SK-N-SH (cell line): Measurements from ENCODE around the gene PRR15L. TPM values are rescaled to one million over a fixed set of nuclear protein-coding genes. Genes with fewer than 3 reads are reported as not detected.

Experiments used
- CTCF ChIA-PET: fragments of 300-600, 350-600 bp; formaldehyde crosslinking; extraction: SDS; loops from one replicate; lab custom pipeline; 2021; lab: Yijun Ruan, JAX
- POLR2A ChIA-PET: fragments of 350-600 bp; sonication (Branson Sonifier 250); formaldehyde crosslinking; extraction: SDS; loops from one replicate; lab custom pipeline; 2020; ENCODE audit warnings: antibody characterized with exemption, inconsistent platforms; lab: Yijun Ruan, JAX
- DNase-seq: peaks from one replicate; pipeline ENCODE4 v3.0.0; 2012
- H2AFZ ChIP-seq: fragments of 200-600 bp; sonication (generic); 2 replicates; pipeline ENCODE4 v1.8.1; 2016; ENCODE audit warnings: antibody characterized with exemption, mild to moderate bottlenecking, low read depth
- H3F3A ChIP-seq: fragments of 200-600 bp; sonication (generic); replicated peaks from 2 replicates; pipeline ENCODE3; 2016; ENCODE audit warnings: antibody characterized with exemption, mild to moderate bottlenecking; ENCODE audit not compliant: insufficient read depth
- H3K27ac ChIP-seq, 2 experiments: fragments of 200-500 bp in 1 of 2; fragments of 200-600 bp in 1 of 2; sonication (Bioruptor generic) in 1 of 2; sonication (generic), shearing (Covaris generic) in 1 of 2; 2 replicates each; pipeline versions ENCODE4 v1.5.1 to v1.6.1; 2014 to 2016; ENCODE audit warnings: low read depth in 2 of 2, inconsistent platforms in 1 of 2, low read length in 1 of 2, mild to moderate bottlenecking in 1 of 2, mixed read lengths in 1 of 2
- H3K27me3 ChIP-seq: fragments of 200-600 bp; sonication (generic), shearing (Covaris generic); 2 replicates; pipeline ENCODE4 v1.6.1; 2016; ENCODE audit warnings: mixed run types; ENCODE audit not compliant: insufficient read depth
- H3K36me3 ChIP-seq, 2 experiments: fragments of 200-500 bp in 1 of 2; fragments of 200-600 bp in 1 of 2; sonication (Bioruptor generic) in 1 of 2; sonication (generic) in 1 of 2; replicated peaks in 1 of 2; 2 replicates each; pipeline versions ENCODE3 to v1.5.1; 2014 to 2016; ENCODE audit warnings: low read length in 1 of 2, mild to moderate bottlenecking in 1 of 2; ENCODE audit not compliant: insufficient read depth in 2 of 2, control insufficient read depth in 1 of 2
- H3K4me1 ChIP-seq, 2 experiments: fragments of 200-500 bp in 1 of 2; fragments of 200-600 bp in 1 of 2; sonication (Bioruptor generic) in 1 of 2; sonication (generic), shearing (Covaris generic) in 1 of 2; 2 replicates each; pipeline versions ENCODE4 v1.5.1 to v1.6.1; 2014 to 2016; ENCODE audit warnings: low read depth in 1 of 2, low read length in 1 of 2, mixed run types in 1 of 2; ENCODE audit not compliant: insufficient read depth in 2 of 2, control insufficient read depth in 1 of 2
- H3K4me2 ChIP-seq: fragments of 200-600 bp; sonication (generic), shearing (Covaris generic); 2 replicates; pipeline ENCODE4 v1.6.1; 2017; ENCODE audit warnings: mixed run types
- H3K4me3 ChIP-seq, 2 experiments: fragments of 200-500 bp in 1 of 2; fragments of 200-600 bp in 1 of 2; sonication (Bioruptor generic) in 1 of 2; sonication (generic), shearing (Covaris generic) in 1 of 2; 2 replicates each; pipeline versions ENCODE4 v1.5.1 to v1.8.1; 2014 to 2016; ENCODE audit warnings: low read depth in 2 of 2, inconsistent platforms in 1 of 2, low read length in 1 of 2, mild to moderate bottlenecking in 1 of 2, mixed read lengths in 1 of 2, moderate library complexity in 1 of 2
- H3K79me2 ChIP-seq: fragments of 200-600 bp; sonication (generic); 2 replicates; pipeline ENCODE4 v1.8.1; 2017; ENCODE audit warnings: mild to moderate bottlenecking; ENCODE audit not compliant: insufficient read depth
- H3K9ac ChIP-seq: fragments of 200-600 bp; sonication (generic); 2 replicates; pipeline ENCODE4 v1.6.1; 2017; ENCODE audit warnings: mixed run types
- H3K9me2 ChIP-seq: fragments of 200-600 bp; sonication (generic); 2 replicates; pipeline ENCODE4 v1.6.1; 2017; ENCODE audit warnings: mixed run types
- H3K9me3 ChIP-seq: fragments of 200-600 bp; sonication (generic); 2 replicates; pipeline ENCODE4 v1.6.1; 2017; ENCODE audit warnings: mixed run types, mild to moderate bottlenecking, moderate library complexity
- H4K20me1 ChIP-seq: fragments of 200-600 bp; sonication (generic); 2 replicates; pipeline ENCODE4 v1.6.1; 2017; ENCODE audit warnings: mild to moderate bottlenecking, mixed run types; ENCODE audit not compliant: insufficient read depth
- CHD2 ChIP-seq: fragments of 150-350 bp; IDR thresholded peaks from 2 replicates; pipeline ENCODE4 v1.6.1; 2018; ENCODE audit warnings: low read length; ENCODE audit not compliant: partially characterized antibody
- FOSL2 ChIP-seq: IDR thresholded peaks from 2 replicates; pipeline ENCODE4 v1.4.0; 2012; ENCODE audit warnings: low read depth, mild to moderate bottlenecking, moderate library complexity, borderline replicate concordance
- GABPA ChIP-seq: IDR thresholded peaks from 2 replicates; pipeline ENCODE4 v1.4.0; 2012; ENCODE audit warnings: low read depth, mild to moderate bottlenecking
- IRF3 ChIP-seq: fragments of 150-350 bp; IDR thresholded peaks from 2 replicates; pipeline ENCODE4 v1.6.1; 2016; ENCODE audit warnings: mild to moderate bottlenecking, low read depth, low read length
- MAX ChIP-seq: IDR thresholded peaks from 2 replicates; pipeline ENCODE4 v1.4.0; 2012; ENCODE audit warnings: low read depth
- MEF2A ChIP-seq: IDR thresholded peaks from 2 replicates; pipeline ENCODE4 v1.4.0; 2012; ENCODE audit warnings: low read depth, borderline replicate concordance
- RCOR1 ChIP-seq: fragments of 150-350 bp; IDR thresholded peaks from 2 replicates; pipeline ENCODE4 v1.6.1; 2017; ENCODE audit warnings: antibody characterized with exemption, low read length
- SIN3A ChIP-seq: IDR thresholded peaks from 2 replicates; pipeline ENCODE4 v1.6.1; 2012; ENCODE audit warnings: low read depth, mild to moderate bottlenecking, low read length, moderate library complexity, borderline replicate concordance
- SMC3 ChIP-seq: IDR thresholded peaks from 2 replicates; pipeline ENCODE4 v1.6.1; 2012; ENCODE audit warnings: low read depth, low read length, improper control_type of control experiment
- TEAD4 ChIP-seq: IDR thresholded peaks from 2 replicates; pipeline ENCODE4 v1.4.0; 2012; ENCODE audit warnings: mild to moderate bottlenecking, borderline replicate concordance; ENCODE audit not compliant: insufficient read depth
- YY1 ChIP-seq: IDR thresholded peaks from 2 replicates; pipeline ENCODE4 v1.4.0; 2012; ENCODE audit warnings: low read depth, mild to moderate bottlenecking
- ZBTB33 ChIP-seq: IDR thresholded peaks from 2 replicates; pipeline ENCODE4 v1.4.0; 2012; ENCODE audit warnings: low read depth, borderline replicate concordance
- WGBS: methylation state at CpG from one replicate; pipeline ENCODE4 v1.1.6; 2017; ENCODE audit warnings: low lambda C conversion rate; 5-methylcytosine and 5-hydroxymethylcytosine counted together
- polyA plus RNA-seq, 3 experiments: library from polyadenylated mRNA; depleted of rRNA; stranded (reverse); fragments of >200 nt; gene quantifications; 2 replicates each; pipeline ENCODE4 v1.2.3, GENCODE V29; 2012

Gene PRR15L
- polyA plus RNA-seq, 1 of the 3 experiments (the other 2 are of a cell fraction), result not detected

GRCh38 chr17:47945080-47945479, 12.6 kb downstream of the PRR15L start:
- 95% methylated on average over 8 of the region's 8 CpGs for WGBS
- CTCF ChIA-PET, result interaction anchor here (1.3 to 41.6 kb wide), 6 partner anchors 7 to 103 kb away, joined by 4 to 1216 read pairs (median 291); partner anchors contain the start of genes CDK5RAP3, PNPO, PRR15L and SCRN2
- no peak for DNase-seq

GRCh38 chr17:47942568-47942967, 15.1 kb downstream of the PRR15L start:
- no peaks in the 10 kb centered on the region for H3K27me3 ChIP-seq
- H3K4me3 ChIP-seq, result peak overlapping the region; percentile 76 to 78
- no peak overlapping the region for H2AFZ ChIP-seq
- H3K9ac ChIP-seq, result peak overlapping the region; percentile 69; the same call in 1 of the 2 replicates
- no peaks in the 10 kb centered on the region for H4K20me1 ChIP-seq
- ChIA-PET CTCF (interaction anchor here (1.0 to 41.6 kb wide), 10 partner anchors 4 to 101 kb away, joined by 3 to 1216 read pairs (median 18); partner anchors contain the start of genes CDK5RAP3, PNPO, PRR15L and SCRN2), POLR2A (no interaction called here)
- no peak overlapping the region for H3K27ac ChIP-seq
- no peak for DNase-seq
- TF ChIP-seq IRF3 (no peak), YY1 (no peak), SMC3 (no peak), SIN3A (no peak), MAX (no peak), TEAD4 (no peak), ZBTB33 (no peak), FOSL2 (no peak), CHD2 (no peak), MEF2A (no peak), GABPA (no peak)
- peaks cover 5% of the 10 kb centered on the region for H3F3A ChIP-seq
- H3K9me3 ChIP-seq, result no peaks in the 10 kb centered on the region
- 80% methylated on average over 6 of the region's 6 CpGs for WGBS
- H3K79me2 ChIP-seq, result peaks cover 13% of the 10 kb centered on the region; the same call in 1 of the 2 replicates
- peak overlapping the region; percentile 91 for H3K4me2 ChIP-seq
- H3K4me1 ChIP-seq, result peaks cover 6 to 17% of the 10 kb centered on the region in 2 experiments; a peak in 3 of 4 replicates
- H3K9me2 ChIP-seq, result no peaks in the 10 kb centered on the region
- H3K36me3 ChIP-seq, result peaks cover under 1 to 23% of the 10 kb centered on the region in 2 experiments

More at GRCh38 chr17:47945080-47945479, 12.6 kb downstream of the PRR15L start:
- H3K79me2 ChIP-seq, result peaks cover 13% of the 10 kb centered on the region; the same call in 1 of the 2 replicates
- TF ChIP-seq MEF2A (no peak), RCOR1 (no peak), YY1 (no peak)
- peaks cover 3 to 32% of the 10 kb centered on the region in 2 experiments for H3K36me3 ChIP-seq
- no peak overlapping the region for H3K4me2 ChIP-seq
- no peak overlapping the region for H3K27ac ChIP-seq
- POLR2A ChIA-PET, result no interaction called here
- no peak overlapping the region for H3K9ac ChIP-seq
- H2AFZ ChIP-seq, result no peak overlapping the region
- H4K20me1 ChIP-seq, result no peaks in the 10 kb centered on the region
- peaks cover 11 to 26% of the 10 kb centered on the region in 2 experiments for H3K4me1 ChIP-seq
- no peaks in the 10 kb centered on the region for H3K27me3 ChIP-seq
- H3K9me3 ChIP-seq, result no peaks in the 10 kb centered on the region
- no peak overlapping the region for H3K4me3 ChIP-seq
- H3F3A ChIP-seq, result peaks cover 14% of the 10 kb centered on the region
- H3K9me2 ChIP-seq, result no peaks in the 10 kb centered on the region
